22Rv1 (cell line): ENCODE results near the gene DDC.

ENCODE experiments used
- CTCF ChIP-seq: fragments of 450-650 bp; IDR thresholded peaks from 2 replicates; pipeline ENCODE4 v1.5.1; 2017; ENCODE audit warnings: mild to moderate bottlenecking
- ZFX ChIP-seq: fragments of 450-650 bp; IDR thresholded peaks from 2 replicates; pipeline ENCODE4 v1.6.1; 2017; ENCODE audit warnings: antibody characterized with exemption, borderline replicate concordance

- TF ChIP-seq CTCF (no peak), ZFX (no peak)
Observed at GRCh38 chr7:50502001-50502684, 63.1 kb downstream of the DDC start.
